ENCODE data around the gene LYSET.
"Not testable (repeated sequence)": the region's sequence is repeated elsewhere in the genome, so short reads cannot be mapped to it uniquely, and the experiment has no call there.

LYSET gene, protein sequence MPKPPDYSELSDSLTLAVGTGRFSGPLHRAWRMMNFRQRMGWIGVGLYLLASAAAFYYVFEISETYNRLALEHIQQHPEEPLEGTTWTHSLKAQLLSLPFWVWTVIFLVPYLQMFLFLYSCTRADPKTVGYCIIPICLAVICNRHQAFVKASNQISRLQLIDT

GRCh38 chr14:93184391-93185348, at the start of gene LYSET, which contains the start of gene MOAP1:
TSS of gene LYSET (plus strand) at chr14:93185317. CDS start at chr14:93185406, 89 bp downstream.
TSS of gene MOAP1 (minus strand) at chr14:93184897. CDS start at chr14:93184242, 655 bp downstream.
- DNase-seq (ENCODE audit: low read depth) = peak; percentile 81

DNA sequence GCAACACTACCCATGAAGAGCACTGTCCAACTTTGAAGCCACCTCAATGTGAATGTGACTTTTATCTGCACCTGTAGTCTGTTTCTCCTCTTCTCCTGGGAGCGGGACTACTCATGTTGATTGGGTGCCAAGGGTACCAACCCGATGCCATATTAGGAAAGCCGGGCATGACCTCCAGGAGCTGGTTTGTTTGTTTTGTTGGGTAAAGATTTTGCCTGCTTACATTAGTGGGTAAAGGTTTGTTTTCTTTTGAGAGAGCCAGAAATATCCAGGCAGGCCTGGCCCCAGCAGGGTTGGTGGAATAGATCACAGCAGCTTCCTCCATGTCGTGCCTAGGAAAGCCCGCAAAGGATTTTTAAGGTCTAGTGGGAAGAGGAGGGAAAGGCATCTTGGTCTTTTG, 49.7 kb upstream of the LYSET start:
- DNase-seq (ENCODE audit: low read depth) = no peak

DNA sequence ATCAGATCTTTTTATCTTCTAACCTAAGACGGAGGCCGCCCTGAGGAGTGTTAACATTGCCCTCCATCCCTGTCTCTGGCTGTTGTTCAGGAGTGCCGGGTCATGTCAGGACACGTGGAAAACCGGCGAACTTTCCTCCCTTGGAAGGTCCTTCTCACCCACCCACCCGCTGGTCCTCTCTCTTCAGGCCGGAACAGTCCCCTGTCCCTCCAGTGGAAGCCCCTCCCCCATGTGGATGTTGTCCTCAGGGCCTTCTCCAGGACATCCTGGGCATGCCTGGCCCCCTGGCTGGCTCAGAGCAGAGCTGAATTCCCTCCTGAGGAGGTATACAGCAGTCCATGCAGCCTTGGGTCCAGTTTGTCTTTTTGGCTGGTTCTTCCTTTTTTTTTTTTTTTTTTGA, 49.1 kb upstream of the LYSET start:
- no peak for DNase-seq (ENCODE audit: low read depth)

DNA sequence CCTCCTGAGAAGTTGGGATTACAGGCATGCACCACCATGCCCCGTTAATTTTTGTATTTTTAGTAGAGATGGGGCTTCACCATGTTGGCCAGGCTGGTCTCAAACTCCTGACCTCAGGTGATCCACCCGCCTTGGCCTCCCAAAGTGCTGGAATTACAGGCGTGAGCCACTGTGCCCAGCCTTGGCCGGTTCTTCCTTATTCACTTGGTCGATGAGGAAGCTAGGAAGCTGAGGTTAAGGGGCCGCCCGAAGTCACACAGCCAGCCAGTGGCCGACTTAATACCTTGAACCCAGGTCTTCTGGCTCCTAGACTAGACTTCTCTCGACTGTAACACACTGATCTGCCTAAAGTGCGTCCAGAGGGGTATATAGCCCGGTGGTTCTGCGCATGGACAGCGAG, 48.6 kb upstream of the LYSET start:
- DNase-seq (ENCODE audit: low read depth) = not testable (repeated sequence)

DNA sequence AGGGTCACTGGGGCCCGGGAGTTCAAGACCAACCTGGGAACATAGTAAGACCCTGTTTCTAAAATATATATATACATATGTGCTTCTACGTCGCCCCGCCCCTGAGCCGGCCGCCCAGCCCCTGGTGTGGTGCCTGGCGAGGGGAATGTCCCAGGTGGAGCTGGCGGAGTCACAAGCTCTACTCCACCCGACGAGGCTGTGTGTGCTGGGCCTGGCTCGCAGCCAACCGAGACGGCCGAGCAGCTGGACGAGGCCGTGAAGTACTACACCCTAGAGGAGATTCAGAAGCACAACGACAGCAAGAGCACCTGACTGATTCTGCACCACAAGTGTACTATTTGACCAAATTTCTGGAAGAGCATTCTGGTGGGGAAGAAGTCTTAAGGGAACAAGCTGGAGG, 47.3 kb upstream of the LYSET start:
- no peak for DNase-seq (ENCODE audit: low read depth)

- no peak for DNase-seq (ENCODE audit: low read depth)
Observed at GRCh38 chr14:93142854-93143652, 42.1 kb upstream of the LYSET start.

DNA sequence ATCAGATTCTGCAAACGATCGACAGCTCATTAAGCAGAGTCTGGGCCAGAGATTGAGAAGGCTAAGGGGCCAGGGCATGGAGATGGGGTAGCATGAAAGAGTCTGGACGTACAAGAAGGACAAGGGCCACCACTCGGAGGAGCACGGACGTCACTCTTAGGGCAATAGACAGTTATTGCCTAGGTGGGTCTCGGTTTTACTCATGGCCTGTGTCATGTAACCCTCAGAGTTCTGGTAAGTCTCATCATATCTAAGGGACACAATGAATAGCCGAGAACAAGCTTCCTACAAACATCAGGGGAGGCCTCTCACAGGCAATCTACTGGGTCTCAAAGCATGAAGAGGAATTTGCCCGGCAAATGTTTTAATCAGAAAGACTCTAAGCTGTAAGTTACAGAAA, 39.0 kb upstream of the LYSET start:
- DNase-seq (ENCODE audit: low read depth) = no peak

DNA sequence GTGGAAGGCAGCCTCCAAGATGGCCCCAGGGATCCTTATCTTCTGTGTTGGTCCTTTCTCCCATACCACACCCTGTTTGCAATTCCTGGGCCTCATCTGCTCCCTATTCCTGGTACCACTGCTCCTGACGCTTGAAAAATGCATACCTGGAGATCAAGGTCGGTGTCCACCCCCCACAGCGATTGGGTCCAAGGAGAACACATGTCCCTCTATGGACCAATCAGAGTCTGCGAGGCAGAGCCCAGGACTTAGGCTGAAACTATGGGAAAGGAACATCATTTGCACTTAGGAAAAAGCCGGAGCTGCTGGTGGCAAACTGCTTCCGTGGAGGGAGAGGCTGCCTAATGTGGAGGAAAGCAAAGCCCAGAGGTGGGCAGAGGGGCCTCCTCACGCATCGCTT, 36.1 kb upstream of the LYSET start:
- DNase-seq (ENCODE audit: low read depth) = no peak

DNA sequence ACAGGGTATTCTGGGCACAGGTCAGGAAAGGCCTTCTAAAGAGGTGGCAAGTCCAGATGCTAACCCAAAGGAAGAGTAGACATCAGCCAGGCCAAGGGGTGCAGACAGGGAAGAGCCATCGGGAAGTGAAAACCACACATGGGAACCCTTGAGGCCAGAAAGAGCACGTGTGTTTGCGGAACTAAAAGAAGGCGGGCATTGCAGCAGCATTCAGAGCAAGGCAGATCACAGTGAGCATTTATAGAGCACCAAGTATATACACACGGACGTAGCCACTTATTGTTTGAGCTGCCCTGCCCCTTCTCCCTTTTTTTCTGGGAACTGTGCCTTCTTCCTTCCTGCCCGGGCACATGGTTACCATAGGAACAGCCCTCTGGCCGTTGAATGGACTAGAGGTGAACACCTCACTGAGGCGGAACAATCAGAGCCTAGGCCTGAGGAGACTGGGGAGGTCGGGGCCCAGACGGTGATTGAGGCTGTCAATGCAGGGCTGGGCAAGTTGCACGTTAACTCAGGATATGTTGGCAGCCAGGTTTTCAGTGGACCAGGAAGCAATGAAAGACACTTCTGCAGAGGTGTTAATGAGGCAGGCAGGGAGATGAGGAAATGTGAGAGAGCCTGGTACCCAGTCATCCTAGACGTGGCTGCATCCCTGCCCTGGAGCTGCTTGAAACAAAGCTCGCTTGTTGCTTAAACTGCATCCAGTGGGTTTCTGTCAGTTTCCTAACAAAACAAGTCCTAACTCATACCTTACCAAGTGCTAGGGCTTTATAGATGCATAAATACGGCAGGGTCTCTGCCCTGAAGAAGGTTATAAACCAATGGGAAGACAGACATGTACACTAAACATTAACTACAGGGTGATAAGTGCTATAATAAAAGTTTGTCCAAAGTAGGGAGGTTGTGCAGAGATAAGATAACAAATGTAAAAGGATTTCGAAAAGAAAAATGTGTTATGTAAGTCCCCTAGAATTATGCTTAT, 34.6 kb upstream of the LYSET start:
- DNase-seq (ENCODE audit: low read depth) = no peak

DNA sequence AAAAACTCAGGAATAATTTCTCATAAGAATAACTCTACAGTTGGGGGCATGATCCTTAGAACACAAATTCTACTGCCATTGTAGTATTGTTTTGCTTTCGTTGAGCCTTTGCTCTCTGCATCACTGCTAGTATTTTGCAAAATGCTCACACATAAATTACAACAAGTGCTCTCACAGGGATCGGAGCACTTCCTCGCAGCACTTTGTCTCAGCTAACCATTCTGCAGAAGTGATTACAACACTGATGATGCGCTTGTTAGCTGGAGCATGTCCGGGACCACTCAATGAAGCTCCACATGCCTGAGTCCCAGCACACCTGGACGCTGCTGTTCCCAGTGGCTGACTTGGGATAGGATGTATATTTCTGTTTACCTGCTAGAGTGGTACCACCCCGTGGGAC, 32.0 kb upstream of the LYSET start:
- no peak for DNase-seq (ENCODE audit: low read depth)

DNA sequence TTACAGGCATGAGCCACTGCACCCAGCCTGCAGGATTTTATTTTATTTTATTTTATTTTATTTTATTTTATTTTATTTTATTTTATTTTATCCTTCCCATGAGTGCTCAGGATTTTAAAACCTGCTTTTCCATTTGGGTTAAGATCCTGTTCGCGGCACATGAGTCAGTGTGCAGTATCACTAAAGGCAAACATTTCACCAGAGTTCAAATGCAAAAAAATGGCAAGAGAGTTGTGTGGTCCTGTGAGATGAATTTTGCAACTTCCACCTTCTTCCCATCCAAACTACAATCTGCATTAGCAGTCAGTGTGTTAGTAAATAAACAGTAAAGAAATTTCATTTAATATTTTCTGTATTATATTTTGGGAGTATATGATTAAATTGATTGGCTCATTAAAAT, 29.4 kb upstream of the LYSET start:
- no peak for DNase-seq (ENCODE audit: low read depth)

- no peak for DNase-seq (ENCODE audit: low read depth)
Observed at GRCh38 chr14:93156693-93157369, 28.3 kb upstream of the LYSET start.

GRCh38 chr14:93158349-93158748, 26.8 kb upstream of the LYSET start:
- not testable (repeated sequence) for DNase-seq (ENCODE audit: low read depth)

DNA sequence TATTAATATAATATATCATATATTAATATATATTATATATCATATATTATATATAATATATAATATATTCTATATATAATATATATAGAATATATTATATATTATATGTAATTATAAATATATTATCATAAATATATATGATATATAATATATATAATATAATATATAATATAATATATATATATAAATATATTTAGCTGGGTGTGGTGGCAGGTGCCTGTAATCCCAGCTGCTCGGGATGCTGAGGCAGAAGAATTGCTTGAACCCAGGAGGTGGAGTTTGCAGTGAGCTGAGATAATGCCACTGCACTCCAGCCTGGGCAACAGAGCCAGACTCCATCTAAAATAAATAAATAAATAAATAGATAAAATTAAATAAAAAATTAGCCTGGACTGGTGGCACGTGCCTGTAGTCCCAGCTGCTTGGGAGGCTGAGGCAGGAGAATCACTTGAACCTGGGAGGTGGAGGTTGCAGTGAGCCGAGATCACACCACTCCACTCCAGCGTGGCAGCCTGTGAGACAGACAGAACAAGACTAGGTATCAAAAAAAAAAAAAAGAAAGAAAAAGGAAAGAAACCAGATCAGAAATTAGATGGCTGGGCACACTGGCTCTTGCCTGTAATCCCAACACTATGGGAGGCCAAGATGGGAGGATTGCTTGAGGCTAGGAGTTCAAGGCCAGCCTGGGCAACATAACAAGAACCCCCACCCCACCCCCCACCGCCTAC, 25.3 kb upstream of the LYSET start:
- DNase-seq (ENCODE audit: low read depth) = not testable (repeated sequence)

DNA sequence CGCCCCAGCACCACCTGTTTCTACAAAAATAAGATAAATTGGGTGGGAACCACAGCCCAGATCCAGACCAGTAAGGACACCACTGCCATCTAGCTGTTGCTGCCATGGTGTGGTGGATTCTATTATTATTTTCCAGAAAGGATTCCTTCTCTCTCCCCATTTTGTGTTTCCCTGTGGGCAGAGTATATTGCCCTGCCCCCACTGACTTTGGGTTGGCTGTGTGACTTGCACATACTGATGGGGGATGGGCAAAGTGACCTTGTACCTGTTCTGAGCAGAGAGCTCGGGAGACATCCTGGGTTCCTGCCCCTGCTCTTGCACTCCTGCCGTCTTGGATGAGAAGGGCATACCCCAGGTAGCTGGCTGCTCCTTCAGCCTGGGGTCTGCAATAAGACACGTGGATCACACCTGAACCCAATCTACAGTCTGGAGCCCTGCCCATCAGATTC, 24.7 kb upstream of the LYSET start:
- DNase-seq (ENCODE audit: low read depth) = no peak

DNA sequence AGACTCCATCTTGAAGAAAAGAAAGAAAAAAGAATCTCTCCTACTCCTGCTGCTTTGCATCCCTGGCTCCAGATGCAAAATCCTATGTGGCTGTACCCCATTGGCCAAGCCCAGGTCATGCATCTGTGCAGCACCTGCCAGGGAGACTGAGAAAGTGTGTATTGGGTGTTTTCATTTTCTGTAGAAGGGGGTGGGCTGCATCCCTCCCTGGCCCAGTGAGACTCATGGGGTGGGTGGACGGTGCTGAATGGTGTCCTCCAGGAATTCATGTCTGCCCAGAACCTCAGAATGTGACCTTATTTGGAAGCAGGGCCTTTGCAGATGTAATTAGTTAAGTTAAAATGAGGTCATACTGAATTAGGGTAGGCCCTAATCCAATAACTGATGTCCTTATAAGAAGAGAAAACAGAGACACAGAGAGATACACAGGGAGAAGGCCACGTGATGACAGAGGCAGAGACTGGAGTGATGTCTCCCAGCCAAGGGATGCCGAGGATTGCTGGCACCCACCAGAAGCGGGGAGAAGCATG, 23.6 kb upstream of the LYSET start:
- no peak for DNase-seq (ENCODE audit: low read depth)

DNA sequence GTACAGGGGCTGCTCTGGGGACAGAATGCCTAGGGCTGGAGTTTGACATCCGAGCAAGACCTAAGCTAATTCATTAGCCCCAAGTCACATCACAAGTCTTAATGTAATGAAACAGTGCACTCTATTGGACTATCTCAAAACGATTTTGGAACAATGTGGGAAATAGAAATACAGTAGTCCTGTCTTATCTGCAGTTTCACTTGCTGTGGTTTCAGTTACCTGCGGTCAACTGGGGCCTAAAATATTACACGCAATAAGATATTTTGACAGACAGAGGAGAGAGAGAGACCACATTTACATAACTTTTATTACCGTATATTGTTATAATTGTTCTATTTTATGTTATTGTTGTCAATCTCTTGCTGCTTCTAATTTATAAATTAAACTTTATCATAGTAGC, 21.6 kb upstream of the LYSET start:
- no peak for DNase-seq (ENCODE audit: low read depth)

DNA sequence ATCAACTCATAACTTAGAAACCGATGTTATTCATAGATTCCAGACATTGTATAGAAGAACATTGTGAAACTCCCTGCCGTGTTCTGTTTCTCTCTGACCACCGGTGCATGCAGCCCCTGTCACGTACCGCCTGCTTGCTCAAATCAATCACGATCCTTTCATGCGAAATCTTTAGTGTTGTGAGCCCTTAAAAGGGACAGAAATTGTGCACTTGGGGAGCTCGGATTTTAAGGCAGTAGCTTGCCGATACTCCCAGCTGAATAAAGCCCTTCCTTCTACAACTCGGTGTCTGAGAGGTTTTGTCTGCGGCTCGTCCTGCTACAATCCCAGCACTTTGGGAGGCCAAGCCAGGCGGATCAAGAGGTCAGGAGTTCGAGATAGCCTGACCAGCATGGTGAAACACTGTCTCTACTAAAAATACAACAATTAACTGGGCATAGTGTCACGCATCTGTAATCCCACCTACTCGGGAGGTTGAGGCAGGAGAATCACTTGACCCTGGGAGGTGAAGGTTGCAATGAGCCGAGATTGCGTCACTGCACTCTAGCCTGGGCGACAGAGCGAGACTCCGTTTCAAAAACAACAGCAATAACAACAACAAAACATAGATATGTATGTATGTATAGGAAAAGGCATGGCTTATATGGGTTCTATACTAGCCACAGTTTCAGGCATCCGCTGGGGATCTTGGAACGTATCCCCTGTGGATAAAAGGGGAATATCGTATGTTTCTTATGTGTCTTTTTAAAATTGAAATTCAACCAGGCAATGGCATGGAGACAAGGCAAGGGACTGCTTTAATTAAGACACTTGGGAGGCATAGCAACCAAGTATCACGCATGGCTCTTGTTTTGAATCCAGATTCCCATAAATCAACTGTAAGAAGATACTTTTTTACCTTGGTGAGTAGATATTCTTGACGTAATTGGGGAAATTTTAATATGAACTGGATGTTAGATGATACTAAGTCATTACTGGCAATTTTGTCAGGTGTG, 19.5 kb upstream of the LYSET start:
- DNase-seq (ENCODE audit: low read depth) = not testable (repeated sequence)

Measured in activated T-cell treated with anti-CD3 and anti-CD28 coated beads for 24 hours (primary cell).